Adrenal gland (tissue), 12 donors: ENCODE results near the gene HACD1. TPM values are rescaled to one million over a fixed set of nuclear protein-coding genes. Genes with fewer than 3 reads are reported as not detected.

Experiments used
- DNase-seq, 7 donors: peaks; one replicate each; pipeline ENCODE4 v3.0.0-alpha.2; 2019 to 2020
- H3K27ac ChIP-seq, 5 donors: fragments of 200-600 bp; sonication (generic) in 4 of 5; 1 replicate in 3 of 5; 2 replicates in 2 of 5; pipeline versions ENCODE4 v1.5.1 to v1.8.0; 2016 to 2020; ENCODE audit warnings: mild to moderate bottlenecking in 1 of 5
- H3K27me3 ChIP-seq: fragments of 200-600 bp; 2 replicates; pipeline ENCODE4 v1.8.0; 2021
- H3K36me3 ChIP-seq, 2 donors: fragments of 200-600 bp; replicated peaks in 1 of 2; 1 replicate in 1 of 2; 2 replicates in 1 of 2; pipeline versions ENCODE4 v1.5.1 to v1.8.0; 2018 to 2022
- H3K4me1 ChIP-seq, 2 donors: fragments of 200-600 bp; replicated peaks in 1 of 2; 1 replicate in 1 of 2; 2 replicates in 1 of 2; pipeline versions ENCODE4 v1.5.1 to v1.8.0; 2018 to 2021
- H3K4me3 ChIP-seq, 4 donors: fragments of 200-600 bp; sonication (generic) in 3 of 4; one replicate each; pipeline ENCODE4 v1.5.1; 2016 to 2018
- H3K9me3 ChIP-seq, 3 donors: fragments of 200-600 bp; sonication (generic) in 1 of 3; replicated peaks in 1 of 3; 1 replicate in 2 of 3; 2 replicates in 1 of 3; pipeline versions ENCODE4 v1.5.1 to v1.8.0; 2016 to 2021
- POLR2A ChIP-seq, 2 donors: fragments of 450-650 bp; IDR thresholded peaks; one replicate each; pipeline ENCODE4 v1.6.1; 2017; ENCODE audit warnings: antibody characterized with exemption in 2 of 2, mild to moderate bottlenecking in 2 of 2, moderate library complexity in 1 of 2
- WGBS, 4 donors: extraction: QIAGEN DNeasy Blood & Tissue Kit in 2 of 4; methylation state at CpG; one replicate each; pipeline versions ENCODE4 v1.1.5 to v1.1.7; 2013 to 2017; 5-methylcytosine and 5-hydroxymethylcytosine counted together
- intact Hi-C, 2 donors: fragments of 100-400 bp; cut with DNase I; formaldehyde crosslinking; loops; one replicate each; pipeline versions ENCODE4 v1.14.1 to v1.15.0; 2022 to 2023
- polyA plus RNA-seq, 3 donors: library from polyadenylated mRNA; stranded (reverse); fragments of 200-250 nt in 2 of 3; fragments of 350-450 nt in 1 of 3; fragmentation: Illumina TruSeq in 1 of 3; extraction: RNeasy Lipid Tissue Mini Kit (QIAGEN cat#74804) in 1 of 3; gene quantifications; one replicate each; pipeline ENCODE4 v1.2.3, GENCODE V29; 2013 to 2014
- small RNA-seq, 2 donors: library from RNA; depleted of rRNA; stranded (forward); fragments of <200 nt; gene quantifications; one replicate each; pipeline ENCODE3, GENCODE V24; 2016
- total RNA-seq, 9 donors: library from RNA; depleted of rRNA in 4 of 9; stranded (reverse); fragments of >200 nt in 4 of 9; fragments of 120-200 nt in 1 of 9; fragmentation: NEBNext Ultra II Directional in 1 of 9; extraction: Animal tissue kit (Norgen Biotek cat#: 25700) in 1 of 9; gene quantifications; one replicate each; pipeline versions ENCODE4 v1.1.0 to v1.2.4, GENCODE V29; 2013 to 2023
- TF ChIP-seq, protein P1 (sequence below), 6 experiments: fragments of 450-650 bp in 4 of 6; fragments of 200-600 bp in 2 of 6; sonication (generic) in 1 of 6; IDR thresholded peaks; 1 replicate in 5 of 6; 2 replicates in 1 of 6; pipeline versions ENCODE4 v1.5.1 to v1.8.0; 2016 to 2021; ENCODE audit warnings: antibody characterized with exemption in 6 of 6, mild to moderate bottlenecking in 2 of 6, moderate library complexity in 1 of 6
- donor health status: healthy with polysubstance abuse.
- donor health status: Bipolar disorder and iron deficiency.
- donor health status: DM: yes; HTN: yes; CAD: no.
- donor health status: DM: no; HTN: no; CAD: no.
- donor health status: DM: no; HTN: no; CAD: no.
- donor health status: DM: yes; HTN: yes; CAD: no.

HACD1 gene
- total and polyA plus RNA-seq, 12 donors, result 1.4 to 23.1 (median 17.6) TPM

DNA sequence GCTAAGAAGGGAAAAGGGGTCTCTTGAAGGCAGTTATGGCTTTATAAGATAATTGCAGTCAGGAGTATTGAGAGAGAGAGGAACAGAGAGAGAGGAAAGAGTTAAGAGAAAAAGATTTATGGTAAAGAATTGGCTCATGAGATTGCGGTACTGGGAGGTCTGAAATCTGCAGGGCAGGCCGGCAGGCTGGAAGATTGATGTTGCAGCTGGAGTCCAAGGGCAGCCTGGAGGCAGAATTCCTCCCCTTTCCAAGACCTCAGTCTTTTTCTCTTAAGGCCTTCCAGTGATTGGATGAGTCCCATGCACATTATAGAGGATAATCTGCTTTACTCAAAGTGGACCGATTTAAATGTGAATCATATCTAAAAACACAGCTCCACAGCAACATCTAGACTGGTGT lies 68.4 kb downstream of the HACD1 start:
- no peaks in the 10 kb centered on the region for H3K4me1 ChIP-seq
- DNase-seq, result no peak
- no peaks in the 10 kb centered on the region for H3K36me3 ChIP-seq
- intact Hi-C loops, result no loop called here
- H3K4me3 ChIP-seq, result no peak overlapping the region
- H3K9me3 ChIP-seq, result no peaks in the 10 kb centered on the region
- no peak overlapping the region for H3K27ac ChIP-seq
- WGBS, 4 donors, result 23 to 32% (median 25%) methylated on average over 3 of the region's 3 CpGs
- H3K27me3 ChIP-seq, result no peaks in the 10 kb centered on the region
- TF ChIP-seq, protein P1, sequence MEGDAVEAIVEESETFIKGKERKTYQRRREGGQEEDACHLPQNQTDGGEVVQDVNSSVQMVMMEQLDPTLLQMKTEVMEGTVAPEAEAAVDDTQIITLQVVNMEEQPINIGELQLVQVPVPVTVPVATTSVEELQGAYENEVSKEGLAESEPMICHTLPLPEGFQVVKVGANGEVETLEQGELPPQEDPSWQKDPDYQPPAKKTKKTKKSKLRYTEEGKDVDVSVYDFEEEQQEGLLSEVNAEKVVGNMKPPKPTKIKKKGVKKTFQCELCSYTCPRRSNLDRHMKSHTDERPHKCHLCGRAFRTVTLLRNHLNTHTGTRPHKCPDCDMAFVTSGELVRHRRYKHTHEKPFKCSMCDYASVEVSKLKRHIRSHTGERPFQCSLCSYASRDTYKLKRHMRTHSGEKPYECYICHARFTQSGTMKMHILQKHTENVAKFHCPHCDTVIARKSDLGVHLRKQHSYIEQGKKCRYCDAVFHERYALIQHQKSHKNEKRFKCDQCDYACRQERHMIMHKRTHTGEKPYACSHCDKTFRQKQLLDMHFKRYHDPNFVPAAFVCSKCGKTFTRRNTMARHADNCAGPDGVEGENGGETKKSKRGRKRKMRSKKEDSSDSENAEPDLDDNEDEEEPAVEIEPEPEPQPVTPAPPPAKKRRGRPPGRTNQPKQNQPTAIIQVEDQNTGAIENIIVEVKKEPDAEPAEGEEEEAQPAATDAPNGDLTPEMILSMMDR (IDR thresholded peaks at IDR 0.05), result no peak
- TF ChIP-seq POLR2A (IDR thresholded peaks at IDR 0.05), result no peak

DNA sequence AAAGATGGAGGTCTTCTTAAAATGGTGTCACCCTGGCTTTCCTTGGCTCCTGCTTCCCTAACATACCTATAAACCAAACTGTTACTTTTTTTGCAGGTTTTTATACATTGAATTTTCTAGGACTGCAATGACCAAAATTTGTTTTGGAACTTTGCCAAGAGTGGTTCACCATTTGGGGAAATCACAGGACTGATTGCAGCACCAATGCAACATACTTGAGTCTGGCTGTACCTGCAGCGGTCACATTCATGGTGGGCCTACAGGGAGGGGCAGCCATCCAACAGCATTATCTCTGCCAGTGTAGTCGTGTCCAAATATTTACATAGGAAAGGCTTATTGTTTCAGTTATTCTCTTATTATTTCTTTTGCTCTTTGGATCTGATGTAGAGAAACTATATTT lies 69.0 kb downstream of the HACD1 start:
- WGBS, 4 donors, result 69 to 88% (median 85%) methylated on average over 2 of the region's 2 CpGs
- H3K27me3 ChIP-seq, result no peaks in the 10 kb centered on the region

DNA sequence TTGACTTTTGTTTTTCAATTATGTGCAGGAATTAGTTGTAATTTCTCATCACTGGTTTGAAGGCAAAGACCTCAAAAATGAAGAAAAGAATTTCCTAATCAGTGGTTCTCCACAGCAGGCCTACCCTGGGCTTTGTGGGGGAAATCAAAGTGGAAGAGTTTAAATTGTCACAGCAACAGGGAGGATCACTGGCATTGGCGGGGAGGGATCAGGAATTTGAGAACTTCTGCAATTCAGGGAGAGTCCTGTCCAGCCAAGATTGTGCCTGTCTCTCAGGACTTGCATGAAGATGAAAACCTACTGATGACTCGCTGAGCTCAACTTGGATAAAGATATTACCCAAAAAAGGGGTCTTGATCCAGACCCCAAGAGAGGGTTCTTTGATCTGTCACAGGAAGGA lies 70.1 kb downstream of the HACD1 start:
- DNase-seq, result no peak
- no peak for TF ChIP-seq POLR2A (IDR thresholded peaks at IDR 0.05)
- TF ChIP-seq, protein P1 (IDR thresholded peaks at IDR 0.05), result no peak
- Histone ChIP-seq H3K4me1 (no peaks in the 10 kb centered on the region), H3K27ac (no peak overlapping the region), H3K27me3 (no peaks in the 10 kb centered on the region), H3K36me3 (no peaks in the 10 kb centered on the region), H3K9me3 (no peaks in the 10 kb centered on the region), H3K4me3 (no peak overlapping the region)
- WGBS, 4 donors, result 89 to 94% (median 92%) methylated on average over 2 of the region's 2 CpGs
- intact Hi-C loops, result no loop called here

More for the DNA sequence above, 69.0 kb downstream of the HACD1 start:
- no peak overlapping the region for H3K4me3 ChIP-seq
- H3K27ac ChIP-seq, result no peak overlapping the region
- no peaks in the 10 kb centered on the region for H3K4me1 ChIP-seq
- intact Hi-C loops, result no loop called here
- no peak for DNase-seq
- H3K9me3 ChIP-seq, result no peaks in the 10 kb centered on the region
- no peaks in the 10 kb centered on the region for H3K36me3 ChIP-seq
- TF ChIP-seq, protein P1 (IDR thresholded peaks at IDR 0.05), result no peak
- TF ChIP-seq POLR2A (IDR thresholded peaks at IDR 0.05), result no peak

DNA sequence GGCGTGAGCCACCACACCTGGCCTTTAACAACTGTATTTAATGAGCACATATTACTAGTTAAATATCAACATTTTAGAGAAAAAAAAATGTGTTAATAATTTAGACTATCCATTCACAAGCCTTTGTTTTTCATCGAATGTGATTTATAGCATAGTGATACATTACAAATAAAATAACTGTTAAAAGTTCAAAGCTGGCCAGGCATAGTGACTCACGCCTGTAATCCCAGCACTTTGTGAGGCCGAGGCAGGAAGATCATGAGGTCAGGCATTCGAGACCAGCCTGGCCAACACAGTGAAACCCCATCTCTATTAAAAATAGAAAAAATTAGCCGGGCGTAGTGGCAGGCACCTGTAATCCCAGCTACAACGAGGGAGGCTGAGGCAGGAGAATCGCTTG lies 72.7 kb downstream of the HACD1 start:
- TF ChIP-seq, protein P1 (IDR thresholded peaks at IDR 0.05), result no peak
- TF ChIP-seq POLR2A (IDR thresholded peaks at IDR 0.05), result no peak
- H3K4me3 ChIP-seq, result no peak overlapping the region
- H3K9me3 ChIP-seq, result no peaks in the 10 kb centered on the region
- DNase-seq, result no peak
- no peaks in the 10 kb centered on the region for H3K36me3 ChIP-seq
- H3K27me3 ChIP-seq, result no peaks in the 10 kb centered on the region
- intact Hi-C loops, result no loop called here
- H3K27ac ChIP-seq, result no peak overlapping the region
- H3K4me1 ChIP-seq, result no peaks in the 10 kb centered on the region
- WGBS, 4 donors, result 82 to 87% (median 83%) methylated on average over 9 of the region's 9 CpGs

Small RNA genes lying within 50 kb of the gene (small RNA-seq; reads per million reads assigned to genes)
- gene AC069542.2, result 0 reads per million in 2 donors

Other genes starting within 250 kb of the HACD1 start
- 1 to 10 TPM in 3 of 9 donors, under 1 TPM in 6; 0.19 to 3.4 (median 0.84) TPM for gene ST8SIA6, start 162.8 kb downstream of the HACD1 start, total RNA-seq
- gene ST8SIA6, start 162.8 kb downstream of the HACD1 start, polyA plus RNA-seq, result under 1 TPM in 2 of 3 donors, not detected in 1; 0.13 to 0.26 TPM
- 10 to 100 TPM; 22.4 to 37.0 (median 27.7) TPM for gene STAM, start 26.8 kb upstream of the HACD1 start, total RNA-seq
- gene STAM, start 26.8 kb upstream of the HACD1 start, polyA plus RNA-seq, result 10 to 100 TPM; 10.3 to 58.4 (median 13.3) TPM
- gene TMEM236, start 134.8 kb upstream of the HACD1 start, total RNA-seq, result 1 to 10 TPM in 7 of 9 donors, under 1 TPM in 2; 0.24 to 2.8 (median 2.1) TPM
- gene TMEM236, start 134.8 kb upstream of the HACD1 start, polyA plus RNA-seq, result under 1 TPM; 0.24 to 0.86 (median 0.72) TPM
- 100 to 1,000 TPM in 6 of 9 donors, 10 to 100 TPM in 3; 10.3 to 153 (median 117) TPM for gene MRC1, start 192.0 kb upstream of the HACD1 start, total RNA-seq
- gene MRC1, start 192.0 kb upstream of the HACD1 start, polyA plus RNA-seq, result 10 to 100 TPM in 2 of 3 donors, 1 to 10 TPM in 1; 9.9 to 25.7 (median 14.8) TPM